ENCODE measurements around the gene COL15A1.

Gene COL15A1

GRCh38 chr9:98923451-98924123 is 20.1 kb upstream of the COL15A1 start:
- DNase-seq (ENCODE audit: low read depth) = no peak
- no peak overlapping the region for H3K4me3 ChIP-seq (ENCODE audit: low read length)
- no peak for TF ChIP-seq CTCF (conservative IDR thresholded peaks at IDR 0.05; ENCODE audit: low read depth, low read length)

- no peak overlapping the region for H3K4me3 ChIP-seq (ENCODE audit: low read length)
- no peak for TF ChIP-seq CTCF (conservative IDR thresholded peaks at IDR 0.05; ENCODE audit: low read depth, low read length)
- no peak for DNase-seq (ENCODE audit: low read depth)
These were observed 18.5 kb upstream of the COL15A1 start for GRCh38 chr9:98924946-98925820.

- H3K4me3 ChIP-seq (ENCODE audit: low read length) = no peak overlapping the region
- TF ChIP-seq CTCF (conservative IDR thresholded peaks at IDR 0.05; ENCODE audit: low read depth, low read length) = no peak
- no peak for DNase-seq (ENCODE audit: low read depth)
These were observed 17.8 kb upstream of the COL15A1 start for GRCh38 chr9:98925956-98926355.

GRCh38 chr9:98927724-98928123 is 16.0 kb upstream of the COL15A1 start:
- no peak for DNase-seq (ENCODE audit: low read depth)
- no peak for TF ChIP-seq CTCF (conservative IDR thresholded peaks at IDR 0.05; ENCODE audit: low read depth, low read length)
- no peak overlapping the region for H3K4me3 ChIP-seq (ENCODE audit: low read length)

- no peak for TF ChIP-seq CTCF (conservative IDR thresholded peaks at IDR 0.05; ENCODE audit: low read depth, low read length)
- peak; percentile 72 for DNase-seq (ENCODE audit: low read depth)
- H3K4me3 ChIP-seq (ENCODE audit: low read length) = no peak overlapping the region
These were observed 14.6 kb upstream of the COL15A1 start for GRCh38 chr9:98929071-98929470.

GRCh38 chr9:98929895-98930341 is 13.8 kb upstream of the COL15A1 start:
- no peak for DNase-seq (ENCODE audit: low read depth)
- no peak overlapping the region for H3K4me3 ChIP-seq (ENCODE audit: low read length)
- TF ChIP-seq CTCF (conservative IDR thresholded peaks at IDR 0.05; ENCODE audit: low read depth, low read length) = no peak

Measured in retinal pigment epithelial cell (primary cell).